CD4-positive, alpha-beta memory T cell (primary cell): Measurements from ENCODE around the gene CDH13. TPM values are rescaled to one million over a fixed set of nuclear protein-coding genes. Genes with fewer than 3 reads are reported as not detected.

Experiments used
- CTCF ChIA-PET: fragments of 350-600 bp; sonication (Branson Sonifier 250); formaldehyde crosslinking; loops from one replicate; lab custom pipeline; 2021; ENCODE audit warnings: inconsistent platforms; ENCODE audit not compliant: partially characterized antibody; lab: Charles Lee
- POLR2A ChIA-PET: fragments of 350-600 bp; sonication (Branson Sonifier 250); formaldehyde crosslinking; loops from one replicate; lab custom pipeline; 2021; ENCODE audit not compliant: partially characterized antibody; lab: Charles Lee
- DNase-seq, 5 donors: peaks; one replicate each; pipeline versions ENCODE4 v3.0.0 to v3.0.0-alpha.2; 2020 to 2022; ENCODE audit warnings: mixed read lengths in 1 of 5
- H3K27ac ChIP-seq: one replicate; pipeline ENCODE4 v1.7.0; 2013; ENCODE audit warnings: low read depth, low read length
- H3K27me3 ChIP-seq: 2 replicates; pipeline ENCODE4 v1.7.0; 2013; ENCODE audit warnings: mild to moderate bottlenecking, low read length, moderate library complexity; ENCODE audit not compliant: insufficient read depth
- H3K36me3 ChIP-seq: 2 replicates; pipeline ENCODE4 v1.7.0; 2013; ENCODE audit warnings: mild to moderate bottlenecking, low read length, moderate library complexity; ENCODE audit not compliant: insufficient read depth
- H3K4me1 ChIP-seq: 2 replicates; pipeline ENCODE4 v1.7.0; 2013; ENCODE audit warnings: mild to moderate bottlenecking, low read length, moderate library complexity; ENCODE audit not compliant: insufficient read depth
- H3K4me3 ChIP-seq, 2 donors: one replicate each; pipeline ENCODE4 v1.7.0; 2013; ENCODE audit warnings: low read length in 2 of 2, mild to moderate bottlenecking in 1 of 2
- H3K9me3 ChIP-seq, 2 donors: one replicate each; pipeline ENCODE4 v1.7.0; 2013; ENCODE audit warnings: low read length in 2 of 2, control low read depth in 1 of 2; ENCODE audit not compliant: control insufficient read depth in 1 of 2
- H3K27ac Mint-ChIP-seq, 7 donors: one replicate each; pipeline ENCODE4 v1.8.0; 2020 to 2021; ENCODE audit warnings: mixed read lengths in 7 of 7, mild to moderate bottlenecking in 6 of 7, inconsistent platforms in 3 of 7, moderate library complexity in 3 of 7
- H3K27me3 Mint-ChIP-seq, 2 donors: one replicate each; pipeline ENCODE4 v1.8.0; 2020 to 2021; ENCODE audit warnings: mixed read lengths in 2 of 2
- H3K36me3 Mint-ChIP-seq, 2 donors: one replicate each; pipeline ENCODE4 v1.8.0; 2020 to 2021; ENCODE audit warnings: mixed read lengths in 2 of 2, inconsistent platforms in 1 of 2, mild to moderate bottlenecking in 1 of 2
- H3K4me1 Mint-ChIP-seq, 4 donors: one replicate each; pipeline ENCODE4 v1.8.0; 2020 to 2021; ENCODE audit warnings: mixed read lengths in 4 of 4, mild to moderate bottlenecking in 1 of 4
- H3K4me3 Mint-ChIP-seq, 8 donors: one replicate each; pipeline ENCODE4 v1.8.0; 2020 to 2021; ENCODE audit warnings: mixed read lengths in 8 of 8, mild to moderate bottlenecking in 7 of 8, moderate library complexity in 6 of 8, inconsistent platforms in 3 of 8
- H3K9me3 Mint-ChIP-seq, 8 donors: one replicate each; pipeline ENCODE4 v1.8.0; 2020 to 2021; ENCODE audit warnings: mixed read lengths in 8 of 8, mild to moderate bottlenecking in 5 of 8, inconsistent platforms in 3 of 8, moderate library complexity in 1 of 8
- intact Hi-C: fragments of 100-400 bp; cut with micrococcal nuclease; formaldehyde crosslinking; loops from one replicate; pipeline ENCODE4 v1.15.1; 2023
- polyA plus RNA-seq, 2 donors: library from polyadenylated mRNA; unstranded; fragments of 300-500 nt; fragmentation: Illumina TruSeq; gene quantifications; one replicate each; pipeline ENCODE4 v1.2.3, GENCODE V29; 2021
- total RNA-seq, 2 experiments: library from RNA; stranded (reverse); gene quantifications; one replicate each; pipeline ENCODE4 v1.2.3, GENCODE V29; 2021

CDH13 gene
- total and polyA plus RNA-seq, 4 experiments from 2014 or later, result not detected

GRCh38 chr16:83245061-83245460 is 618.3 kb downstream of the CDH13 start:
- H3K27ac ChIP-seq, result no peak overlapping the region
- H3K4me1 ChIP-seq, result no peaks in the 10 kb centered on the region
- H3K9me3 ChIP-seq, result no peaks in the 10 kb centered on the region
- no peak overlapping the region for H3K4me3 ChIP-seq
- no peaks in the 10 kb centered on the region for H3K36me3 ChIP-seq
- Mint-ChIP-seq H3K36me3 (no peaks in the 10 kb centered on the region), H3K27ac (no peak overlapping the region), H3K4me3 (no peak overlapping the region), H3K9me3 (peaks cover 0 to 4% (median 0%) of the 10 kb centered on the region in 8 donors), H3K27me3 (peaks cover 0 to 1% of the 10 kb centered on the region in 2 donors), H3K4me1 (no peaks in the 10 kb centered on the region)
- POLR2A ChIA-PET, result no interaction called here
- no peaks in the 10 kb centered on the region for H3K27me3 ChIP-seq
- intact Hi-C loops, result no loop called here
- CTCF ChIA-PET, result no interaction called here
- DNase-seq, result no peak

GRCh38 chr16:83247767-83248372 is 621.1 kb downstream of the CDH13 start:
- Mint-ChIP-seq H3K36me3 (no peaks in the 10 kb centered on the region), H3K27ac (no peak overlapping the region), H3K4me3 (no peak overlapping the region), H3K27me3 (peaks cover 0 to 1% of the 10 kb centered on the region in 2 donors), H3K4me1 (no peaks in the 10 kb centered on the region), H3K9me3 (peaks cover 0 to 3% (median 0%) of the 10 kb centered on the region in 8 donors)
- intact Hi-C loops, result no loop called here
- CTCF ChIA-PET, result no interaction called here
- no peak for DNase-seq
- no peaks in the 10 kb centered on the region for H3K27me3 ChIP-seq
- no peak overlapping the region for H3K4me3 ChIP-seq
- H3K27ac ChIP-seq, result no peak overlapping the region
- POLR2A ChIA-PET, result no interaction called here
- H3K36me3 ChIP-seq, result no peaks in the 10 kb centered on the region
- H3K4me1 ChIP-seq, result no peaks in the 10 kb centered on the region
- H3K9me3 ChIP-seq, result no peaks in the 10 kb centered on the region

- peaks cover 0 to 3% (median 0%) of the 10 kb centered on the region in 8 donors for H3K9me3 Mint-ChIP-seq
- no peaks in the 10 kb centered on the region for H3K4me1 Mint-ChIP-seq
- Histone ChIP-seq H3K36me3 (no peaks in the 10 kb centered on the region), H3K9me3 (no peaks in the 10 kb centered on the region), H3K4me1 (no peaks in the 10 kb centered on the region), H3K27me3 (no peaks in the 10 kb centered on the region), H3K4me3 (no peak overlapping the region), H3K27ac (no peak overlapping the region)
- POLR2A ChIA-PET, result no interaction called here
- no peak overlapping the region for H3K27ac Mint-ChIP-seq
- no peaks in the 10 kb centered on the region for H3K36me3 Mint-ChIP-seq
- DNase-seq, result no peak
- H3K27me3 Mint-ChIP-seq, result peaks cover 0 to 1% of the 10 kb centered on the region in 2 donors
- no peak overlapping the region for H3K4me3 Mint-ChIP-seq
- intact Hi-C loops, result no loop called here
- CTCF ChIA-PET, result no interaction called here
These were observed 622.1 kb downstream of the CDH13 start for GRCh38 chr16:83248735-83249463.

GRCh38 chr16:83253521-83253920 is 626.8 kb downstream of the CDH13 start:
- H3K27me3 ChIP-seq, result no peaks in the 10 kb centered on the region
- H3K4me3 Mint-ChIP-seq, result no peak overlapping the region
- no peak overlapping the region for H3K27ac Mint-ChIP-seq
- H3K4me3 ChIP-seq, result no peak overlapping the region
- no peaks in the 10 kb centered on the region for H3K27me3 Mint-ChIP-seq
- H3K4me1 Mint-ChIP-seq, result no peaks in the 10 kb centered on the region
- ChIA-PET POLR2A (no interaction called here), CTCF (no interaction called here)
- no peaks in the 10 kb centered on the region for H3K9me3 ChIP-seq
- intact Hi-C loops, result no loop called here
- no peak for DNase-seq
- no peaks in the 10 kb centered on the region for H3K36me3 Mint-ChIP-seq
- H3K36me3 ChIP-seq, result no peaks in the 10 kb centered on the region
- H3K4me1 ChIP-seq, result no peaks in the 10 kb centered on the region
- H3K9me3 Mint-ChIP-seq, result no peaks in the 10 kb centered on the region
- H3K27ac ChIP-seq, result no peak overlapping the region

- Histone ChIP-seq H3K27me3 (no peaks in the 10 kb centered on the region), H3K27ac (no peak overlapping the region), H3K36me3 (no peaks in the 10 kb centered on the region), H3K9me3 (no peaks in the 10 kb centered on the region), H3K4me1 (no peaks in the 10 kb centered on the region), H3K4me3 (no peak overlapping the region)
- POLR2A ChIA-PET, result no interaction called here
- H3K27me3 Mint-ChIP-seq, result peaks cover 0 to 1% of the 10 kb centered on the region in 2 donors
- H3K9me3 Mint-ChIP-seq, result no peaks in the 10 kb centered on the region
- no peaks in the 10 kb centered on the region for H3K4me1 Mint-ChIP-seq
- intact Hi-C loops, result no loop called here
- DNase-seq, result no peak
- H3K27ac Mint-ChIP-seq, result peak overlapping the region in 1 of 7 donors; percentile 29
- H3K36me3 Mint-ChIP-seq, result no peaks in the 10 kb centered on the region
- H3K4me3 Mint-ChIP-seq, result no peak overlapping the region
- CTCF ChIA-PET, result no interaction called here
These were observed 631.7 kb downstream of the CDH13 start for GRCh38 chr16:83258366-83258928.

- POLR2A ChIA-PET, result no interaction called here
- no peaks in the 10 kb centered on the region for H3K4me1 ChIP-seq
- no peaks in the 10 kb centered on the region for H3K36me3 Mint-ChIP-seq
- H3K4me3 Mint-ChIP-seq, result no peak overlapping the region
- no peak overlapping the region for H3K27ac ChIP-seq
- H3K27ac Mint-ChIP-seq, result no peak overlapping the region
- DNase-seq, result no peak
- no peak overlapping the region for H3K4me3 ChIP-seq
- H3K27me3 ChIP-seq, result no peaks in the 10 kb centered on the region
- no peaks in the 10 kb centered on the region for H3K9me3 ChIP-seq
- CTCF ChIA-PET, result no interaction called here
- peaks cover 0 to 1% of the 10 kb centered on the region in 2 donors for H3K27me3 Mint-ChIP-seq
- H3K36me3 ChIP-seq, result no peaks in the 10 kb centered on the region
- intact Hi-C loops, result no loop called here
- H3K4me1 Mint-ChIP-seq, result no peaks in the 10 kb centered on the region
- peaks cover 0 to 2% (median 0%) of the 10 kb centered on the region in 8 donors for H3K9me3 Mint-ChIP-seq
These were observed 640.2 kb downstream of the CDH13 start for GRCh38 chr16:83266848-83267553.

- Histone ChIP-seq H3K27me3 (no peaks in the 10 kb centered on the region), H3K4me1 (no peaks in the 10 kb centered on the region), H3K4me3 (no peak overlapping the region), H3K36me3 (no peaks in the 10 kb centered on the region), H3K9me3 (no peaks in the 10 kb centered on the region), H3K27ac (no peak overlapping the region)
- POLR2A ChIA-PET, result no interaction called here
- DNase-seq, result no peak
- Mint-ChIP-seq H3K36me3 (no peaks in the 10 kb centered on the region), H3K9me3 (peaks cover 0 to 2% (median 0%) of the 10 kb centered on the region in 8 donors), H3K4me1 (no peaks in the 10 kb centered on the region), H3K4me3 (no peak overlapping the region), H3K27ac (no peak overlapping the region), H3K27me3 (peaks cover 0 to 1% of the 10 kb centered on the region in 2 donors)
- CTCF ChIA-PET, result no interaction called here
- intact Hi-C loops, result no loop called here
These were observed 641.4 kb downstream of the CDH13 start for GRCh38 chr16:83268169-83268568.
